ENCODE data around the gene LAG3. TPM values are rescaled to one million over a fixed set of nuclear protein-coding genes. Genes with fewer than 3 reads are reported as not detected.

The LAG3 gene
- polyA plus RNA-seq, 1 of the 3 experiments (the other 2 are of a cell fraction) = 0.72 TPM

DNA sequence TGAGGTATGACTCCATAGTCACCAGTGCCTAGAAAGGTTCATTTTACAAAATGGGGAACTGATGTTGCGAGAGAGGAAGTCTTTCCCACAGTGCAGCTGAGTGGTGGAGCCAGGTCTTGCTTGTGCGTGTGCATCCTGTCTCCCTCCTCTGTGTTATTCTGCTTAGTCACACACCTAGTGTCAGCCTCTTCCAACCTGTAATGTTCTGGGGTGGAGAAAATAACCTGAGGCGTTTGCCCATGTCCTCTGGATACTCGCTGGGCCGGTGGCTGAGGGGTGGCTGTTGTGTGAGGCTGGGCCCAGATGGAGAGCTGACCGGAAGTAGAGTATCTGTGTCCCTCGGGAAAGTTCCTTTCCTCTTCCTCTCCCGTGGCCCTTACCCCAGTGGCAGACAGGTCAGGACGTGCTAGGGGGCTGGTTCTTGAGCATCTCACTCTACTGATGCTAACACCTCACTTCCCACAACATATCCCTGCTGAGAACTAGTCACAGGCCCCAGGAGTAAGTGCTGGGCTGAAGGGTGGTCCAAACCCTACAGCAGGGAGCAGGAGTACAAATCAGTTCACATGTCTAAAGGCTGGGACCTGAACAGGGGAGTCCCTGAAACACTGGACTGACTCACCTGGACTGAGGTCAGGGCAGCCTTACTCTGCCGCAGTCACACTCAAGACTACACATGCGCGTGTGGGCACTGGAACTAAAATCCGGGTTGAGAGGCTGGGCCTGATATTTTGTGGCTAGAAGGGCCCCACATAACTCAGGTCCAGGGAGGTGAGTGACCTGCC lies 26.4 kb upstream of the LAG3 start:
- no peak overlapping the region for H3K4me2 ChIP-seq
- CTCF ChIA-PET = interaction anchor here (1.6 to 6.9 kb wide), 3 partner anchors 7 to 34 kb away, joined by 5 to 53 read pairs (median 7); partner anchors contain the start of gene MLF2
- H3K27me3 ChIP-seq (ENCODE audit: insufficient read depth) = no peaks in the 10 kb centered on the region
- POLR2A ChIA-PET = interaction anchor here (1.2 kb wide), 1 partner anchor 32 kb away, joined by 3 read pairs; no protein-coding TSS in a partner anchor
- H3K4me3 ChIP-seq (ENCODE audit: low read depth in 2 of 2, low read length in 1 of 2) = no peak overlapping the region
- no peaks in the 10 kb centered on the region for H3K9me2 ChIP-seq
- H3F3A ChIP-seq (replicated peaks; ENCODE audit: insufficient read depth) = peaks cover 16% of the 10 kb centered on the region
- peaks cover 33 to 42% of the 10 kb centered on the region in 2 experiments for H3K36me3 ChIP-seq (replicated peaks in 1 of 2; ENCODE audit: control insufficient read depth in 1 of 2, insufficient read depth in 2 of 2, low read length in 1 of 2)
- no peak for DNase-seq
- H3K9me3 ChIP-seq = no peaks in the 10 kb centered on the region
- no peak overlapping the region for H3K9ac ChIP-seq
- WGBS (ENCODE audit: low lambda C conversion rate) = 92% methylated on average over 8 of the region's 13 CpGs
- H2AFZ ChIP-seq (ENCODE audit: low read depth) = no peak overlapping the region
- no peaks in the 10 kb centered on the region; a peak in 2 of 4 replicates for H3K4me1 ChIP-seq (ENCODE audit: control insufficient read depth in 1 of 2, insufficient read depth in 2 of 2, low read depth in 1 of 2, low read length in 1 of 2)
- TF ChIP-seq, protein P1, sequence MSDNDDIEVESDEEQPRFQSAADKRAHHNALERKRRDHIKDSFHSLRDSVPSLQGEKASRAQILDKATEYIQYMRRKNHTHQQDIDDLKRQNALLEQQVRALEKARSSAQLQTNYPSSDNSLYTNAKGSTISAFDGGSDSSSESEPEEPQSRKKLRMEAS (IDR thresholded peaks at IDR 0.05; ENCODE audit: low read depth) = no peak
- TF ChIP-seq JUND (IDR thresholded peaks at IDR 0.05) = no peak
- TF ChIP-seq REST (IDR thresholded peaks at IDR 0.05; ENCODE audit: low read depth, low read length) = no peak
- TF ChIP-seq YY1 (IDR thresholded peaks at IDR 0.05; ENCODE audit: low read depth) = no peak
- no peak for TF ChIP-seq SIN3A (IDR thresholded peaks at IDR 0.05; ENCODE audit: borderline replicate concordance, low read depth, low read length)
- no peak for TF ChIP-seq GATA2 (CRISPR knock-in tag; IDR thresholded peaks at IDR 0.05)
- TF ChIP-seq, protein P2, sequence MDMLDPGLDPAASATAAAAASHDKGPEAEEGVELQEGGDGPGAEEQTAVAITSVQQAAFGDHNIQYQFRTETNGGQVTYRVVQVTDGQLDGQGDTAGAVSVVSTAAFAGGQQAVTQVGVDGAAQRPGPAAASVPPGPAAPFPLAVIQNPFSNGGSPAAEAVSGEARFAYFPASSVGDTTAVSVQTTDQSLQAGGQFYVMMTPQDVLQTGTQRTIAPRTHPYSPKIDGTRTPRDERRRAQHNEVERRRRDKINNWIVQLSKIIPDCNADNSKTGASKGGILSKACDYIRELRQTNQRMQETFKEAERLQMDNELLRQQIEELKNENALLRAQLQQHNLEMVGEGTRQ (IDR thresholded peaks at IDR 0.05; ENCODE audit: borderline replicate concordance, low read depth, low read length) = no peak
- TF ChIP-seq MXI1 (IDR thresholded peaks at IDR 0.05; ENCODE audit: low read depth, low read length) = no peak
- TF ChIP-seq RFX5 (IDR thresholded peaks at IDR 0.05; ENCODE audit: low read length) = no peak
- no peak for TF ChIP-seq CTCF (IDR thresholded peaks at IDR 0.05)
- no peak for TF ChIP-seq NRF1 (IDR thresholded peaks at IDR 0.05; ENCODE audit: low read depth, low read length)
- TF ChIP-seq IRF3 (IDR thresholded peaks at IDR 0.05; ENCODE audit: low read depth, low read length) = no peak
- TF ChIP-seq TCF12 (IDR thresholded peaks at IDR 0.05) = no peak
- TF ChIP-seq RCOR1 (IDR thresholded peaks at IDR 0.05; ENCODE audit: low read length) = no peak
- TF ChIP-seq FOXJ3 (CRISPR knock-in tag; IDR thresholded peaks at IDR 0.05) = no peak
- TF ChIP-seq, protein P3, sequence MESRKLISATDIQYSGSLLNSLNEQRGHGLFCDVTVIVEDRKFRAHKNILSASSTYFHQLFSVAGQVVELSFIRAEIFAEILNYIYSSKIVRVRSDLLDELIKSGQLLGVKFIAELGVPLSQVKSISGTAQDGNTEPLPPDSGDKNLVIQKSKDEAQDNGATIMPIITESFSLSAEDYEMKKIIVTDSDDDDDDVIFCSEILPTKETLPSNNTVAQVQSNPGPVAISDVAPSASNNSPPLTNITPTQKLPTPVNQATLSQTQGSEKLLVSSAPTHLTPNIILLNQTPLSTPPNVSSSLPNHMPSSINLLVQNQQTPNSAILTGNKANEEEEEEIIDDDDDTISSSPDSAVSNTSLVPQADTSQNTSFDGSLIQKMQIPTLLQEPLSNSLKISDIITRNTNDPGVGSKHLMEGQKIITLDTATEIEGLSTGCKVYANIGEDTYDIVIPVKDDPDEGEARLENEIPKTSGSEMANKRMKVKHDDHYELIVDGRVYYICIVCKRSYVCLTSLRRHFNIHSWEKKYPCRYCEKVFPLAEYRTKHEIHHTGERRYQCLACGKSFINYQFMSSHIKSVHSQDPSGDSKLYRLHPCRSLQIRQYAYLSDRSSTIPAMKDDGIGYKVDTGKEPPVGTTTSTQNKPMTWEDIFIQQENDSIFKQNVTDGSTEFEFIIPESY (IDR thresholded peaks at IDR 0.05; ENCODE audit: borderline replicate concordance, low read depth) = no peak
- 0 out of 2 replicates have a peak, but pooled peaks cover 4% of the 10 kb centered on the region for H4K20me1 ChIP-seq (ENCODE audit: insufficient read depth)
- H3K79me2 ChIP-seq (ENCODE audit: insufficient read depth) = peaks cover 15% of the 10 kb centered on the region; the same call in 1 of the 2 replicates
- no peak overlapping the region for H3K27ac ChIP-seq (ENCODE audit: low read depth in 2 of 2, low read length in 1 of 2)
